NCI-H1092 treated with DMSO at 0.1 percent for 48 hours (cell line): ENCODE measurements around the gene EMILIN3.

ENCODE experiments used
- DNase-seq: peaks from one replicate; lab custom pipeline; 2025; lab: John Stamatoyannopoulos, UW

The EMILIN3 gene

GRCh38 chr20:41391587-41392001, 25.0 kb upstream of the EMILIN3 start:
- no peak for DNase-seq

- DNase-seq = no peak
Measured at GRCh38 chr20:41390889-41391288, 24.3 kb upstream of the EMILIN3 start.

- no peak for DNase-seq
Measured at GRCh38 chr20:41387444-41387851, 20.8 kb upstream of the EMILIN3 start.

GRCh38 chr20:41386502-41387427, 20.1 kb upstream of the EMILIN3 start:
- DNase-seq = no peak

- no peak for DNase-seq
Measured at GRCh38 chr20:41382791-41383305, 16.2 kb upstream of the EMILIN3 start.

- no peak for DNase-seq
Measured at GRCh38 chr20:41380551-41381193, 14.1 kb upstream of the EMILIN3 start.

GRCh38 chr20:41379551-41379950, 12.9 kb upstream of the EMILIN3 start:
- no peak for DNase-seq

- DNase-seq = no peak
Measured at GRCh38 chr20:41377275-41377674, 10.7 kb upstream of the EMILIN3 start.

- DNase-seq = no peak
Measured at GRCh38 chr20:41376349-41376748, 9.7 kb upstream of the EMILIN3 start.

- no peak for DNase-seq
Measured at GRCh38 chr20:41375846-41376245, 9.2 kb upstream of the EMILIN3 start.

GRCh38 chr20:41373931-41374920, 7.6 kb upstream of the EMILIN3 start:
- no peak for DNase-seq

- DNase-seq = no peak
Measured at GRCh38 chr20:41373251-41373783, 6.7 kb upstream of the EMILIN3 start.

GRCh38 chr20:41371371-41371770, 4.8 kb upstream of the EMILIN3 start:
- no peak for DNase-seq

- DNase-seq = no peak
Measured at GRCh38 chr20:41370176-41370575, 3.6 kb upstream of the EMILIN3 start.

- DNase-seq = no peak
Measured at GRCh38 chr20:41369673-41370072, 3.1 kb upstream of the EMILIN3 start.

- no peak for DNase-seq
Measured at GRCh38 chr20:41367956-41368355, 1.3 kb upstream of the EMILIN3 start.

GRCh38 chr20:41367393-41367695, 726 bp upstream of the EMILIN3 start:
- no peak for DNase-seq

GRCh38 chr20:41365777-41366545, 657 bp downstream of the EMILIN3 start:
- peak; percentile 34 for DNase-seq

GRCh38 chr20:41364967-41365765, 1.5 kb downstream of the EMILIN3 start:
- DNase-seq = no peak

GRCh38 chr20:41364236-41364855, 2.3 kb downstream of the EMILIN3 start:
- no peak for DNase-seq
